Measurements from ENCODE around the gene FBN1. TPM values are rescaled to one million over a fixed set of nuclear protein-coding genes. Genes with fewer than 3 reads are reported as not detected.

The FBN1 gene
- polyA plus RNA-seq, 2 of the 4 experiments (the other 2 are of a cell fraction), result 6.3 to 9.4 TPM

DNA sequence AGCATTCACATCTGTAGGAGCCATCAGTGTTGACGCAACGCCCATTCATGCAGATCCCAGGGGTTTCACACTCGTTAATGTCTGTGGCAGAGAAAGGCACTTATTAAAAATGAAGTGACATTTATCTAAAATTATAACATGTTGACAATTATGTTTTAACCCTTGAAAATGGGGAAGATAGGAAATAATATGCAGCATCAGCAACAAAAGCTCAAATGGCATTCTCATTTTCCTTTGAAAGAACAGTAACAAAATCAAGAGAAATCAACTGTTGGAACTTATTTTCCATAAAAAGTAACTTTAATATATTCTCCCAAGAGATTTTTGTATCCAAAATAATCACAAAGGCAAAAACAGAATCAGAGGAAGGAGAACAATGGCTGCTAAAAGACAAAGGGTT lies 140.4 kb downstream of the FBN1 start:
- Histone ChIP-seq H3K4me3 (no peak overlapping the region), H3K4me2 (no peak overlapping the region), H3K27ac (no peak overlapping the region), H3K4me1 (no peaks in the 10 kb centered on the region), H3K9me3 (no peaks in the 10 kb centered on the region)
- no peak for ATAC-seq
- POLR2A ChIA-PET, result no interaction called here
- TF ChIP-seq MAFK (IDR thresholded peaks at IDR 0.05; ENCODE audit: partially characterized antibody) (peak; percentile 56), RFX5 (IDR thresholded peaks at IDR 0.05) (no peak)
- 88% methylated on average over 3 of the region's 3 CpGs for WGBS (ENCODE audit: missing lambda C conversion rate)
- FAIRE-seq, result no peak
- DNase-seq (ENCODE audit: low read depth in 1 of 2, low spot score in 1 of 2), result no peak
- CTCF ChIA-PET, result no interaction called here

DNA sequence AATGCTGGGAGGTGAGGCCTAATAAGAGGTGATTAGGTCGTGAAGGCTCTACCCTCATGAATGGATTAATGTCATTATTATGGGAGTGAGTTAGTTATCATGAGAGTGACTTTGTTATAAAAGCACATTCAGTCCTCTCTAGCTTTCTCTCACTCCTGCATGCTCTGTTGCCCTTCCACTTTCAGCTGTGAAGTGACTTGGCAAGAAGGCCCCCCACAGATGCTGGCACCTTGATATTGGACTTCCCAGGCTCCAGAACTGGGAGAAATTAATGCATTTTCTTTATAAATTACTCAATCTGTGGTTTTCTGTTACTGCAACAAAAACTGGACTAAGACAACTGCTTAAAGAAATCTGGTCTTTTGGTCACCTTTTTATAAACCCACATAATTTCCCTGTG lies 144.3 kb downstream of the FBN1 start:
- H3K27ac ChIP-seq, result no peak overlapping the region
- H3K4me3 ChIP-seq, result no peak overlapping the region
- H3K4me2 ChIP-seq, result no peak overlapping the region
- 25% methylated on average over 1 of the region's 1 CpG for WGBS (ENCODE audit: missing lambda C conversion rate)
- H3K9me3 ChIP-seq, result no peaks in the 10 kb centered on the region
- TF ChIP-seq ZSCAN20 (CRISPR knock-in tag; IDR thresholded peaks at IDR 0.05) (no peak), HOXA7 (CRISPR knock-in tag; IDR thresholded peaks at IDR 0.05) (no peak), KDM1A (IDR thresholded peaks at IDR 0.05; ENCODE audit: low read depth) (no peak), TP53 (CRISPR knock-in tag; IDR thresholded peaks at IDR 0.05) (no peak), CEBPB (IDR thresholded peaks at IDR 0.05) (no peak), FOSL2 (IDR thresholded peaks at IDR 0.05) (no peak), FOSL2 (CRISPR knock-in tag; IDR thresholded peaks at IDR 0.05) (no peak), CHD2 (IDR thresholded peaks at IDR 0.05; ENCODE audit: low read length, partially characterized antibody) (no peak), EP300 (IDR thresholded peaks at IDR 0.05) (no peak), FOXS1 (CRISPR knock-in tag; IDR thresholded peaks at IDR 0.05) (no peak), FOSB (CRISPR knock-in tag; IDR thresholded peaks at IDR 0.05) (no peak)
- TF ChIP-seq, protein P1, sequence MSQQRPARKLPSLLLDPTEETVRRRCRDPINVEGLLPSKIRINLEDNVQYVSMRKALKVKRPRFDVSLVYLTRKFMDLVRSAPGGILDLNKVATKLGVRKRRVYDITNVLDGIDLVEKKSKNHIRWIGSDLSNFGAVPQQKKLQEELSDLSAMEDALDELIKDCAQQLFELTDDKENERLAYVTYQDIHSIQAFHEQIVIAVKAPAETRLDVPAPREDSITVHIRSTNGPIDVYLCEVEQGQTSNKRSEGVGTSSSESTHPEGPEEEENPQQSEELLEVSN (IDR thresholded peaks at IDR 0.05; ENCODE audit: borderline replicate concordance, low read depth), result no peak
- TF ChIP-seq, protein P2, sequence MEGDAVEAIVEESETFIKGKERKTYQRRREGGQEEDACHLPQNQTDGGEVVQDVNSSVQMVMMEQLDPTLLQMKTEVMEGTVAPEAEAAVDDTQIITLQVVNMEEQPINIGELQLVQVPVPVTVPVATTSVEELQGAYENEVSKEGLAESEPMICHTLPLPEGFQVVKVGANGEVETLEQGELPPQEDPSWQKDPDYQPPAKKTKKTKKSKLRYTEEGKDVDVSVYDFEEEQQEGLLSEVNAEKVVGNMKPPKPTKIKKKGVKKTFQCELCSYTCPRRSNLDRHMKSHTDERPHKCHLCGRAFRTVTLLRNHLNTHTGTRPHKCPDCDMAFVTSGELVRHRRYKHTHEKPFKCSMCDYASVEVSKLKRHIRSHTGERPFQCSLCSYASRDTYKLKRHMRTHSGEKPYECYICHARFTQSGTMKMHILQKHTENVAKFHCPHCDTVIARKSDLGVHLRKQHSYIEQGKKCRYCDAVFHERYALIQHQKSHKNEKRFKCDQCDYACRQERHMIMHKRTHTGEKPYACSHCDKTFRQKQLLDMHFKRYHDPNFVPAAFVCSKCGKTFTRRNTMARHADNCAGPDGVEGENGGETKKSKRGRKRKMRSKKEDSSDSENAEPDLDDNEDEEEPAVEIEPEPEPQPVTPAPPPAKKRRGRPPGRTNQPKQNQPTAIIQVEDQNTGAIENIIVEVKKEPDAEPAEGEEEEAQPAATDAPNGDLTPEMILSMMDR (IDR thresholded peaks at IDR 0.05), result no peak
- TF ChIP-seq, protein P3, sequence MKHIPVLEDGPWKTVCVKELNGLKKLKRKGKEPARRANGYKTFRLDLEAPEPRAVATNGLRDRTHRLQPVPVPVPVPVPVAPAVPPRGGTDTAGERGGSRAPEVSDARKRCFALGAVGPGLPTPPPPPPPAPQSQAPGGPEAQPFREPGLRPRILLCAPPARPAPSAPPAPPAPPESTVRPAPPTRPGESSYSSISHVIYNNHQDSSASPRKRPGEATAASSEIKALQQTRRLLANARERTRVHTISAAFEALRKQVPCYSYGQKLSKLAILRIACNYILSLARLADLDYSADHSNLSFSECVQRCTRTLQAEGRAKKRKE (CRISPR knock-in tag; IDR thresholded peaks at IDR 0.05; ENCODE audit: low read depth), result no peak
- FAIRE-seq, result no peak
- ATAC-seq, result no peak
- CTCF ChIA-PET, result interaction anchor here (1.3 kb wide), 1 partner anchor 143 kb away, joined by 3 read pairs; no protein-coding TSS in a partner anchor
- H3K4me1 ChIP-seq, result no peaks in the 10 kb centered on the region
- POLR2A ChIA-PET, result no interaction called here
- DNase-seq (ENCODE audit: low read depth in 1 of 2, low spot score in 1 of 2), result no peak

DNA sequence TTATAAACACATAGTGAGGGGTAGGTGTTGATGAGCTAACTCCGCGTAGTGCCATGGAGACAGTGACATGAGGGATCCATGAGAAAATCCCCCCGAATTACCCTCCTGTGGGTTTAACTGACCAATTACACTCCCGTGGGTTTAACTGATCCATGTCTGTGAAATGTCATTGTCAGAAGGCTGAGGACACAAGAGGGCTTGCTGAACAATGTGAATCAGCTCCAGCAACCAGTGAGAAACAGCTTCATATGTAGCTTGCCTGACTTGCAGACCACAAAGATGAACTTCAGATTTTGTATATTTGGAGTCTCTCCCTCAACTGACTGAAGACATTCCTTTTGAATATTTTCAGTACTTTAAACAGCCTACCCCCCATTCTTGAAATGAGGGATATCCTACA lies 144.9 kb downstream of the FBN1 start:
- ATAC-seq (no peak), FAIRE-seq (no peak), DNase-seq (ENCODE audit: low read depth in 1 of 2, low spot score in 1 of 2) (no peak)
- Histone ChIP-seq H3K4me3 (no peak overlapping the region), H3K27ac (no peak overlapping the region), H3K4me2 (no peak overlapping the region), H3K4me1 (no peaks in the 10 kb centered on the region), H3K9me3 (no peaks in the 10 kb centered on the region)
- TF ChIP-seq SREBF2 (IDR thresholded peaks at IDR 0.05), result no peak
- no peak for TF ChIP-seq PHF8 (IDR thresholded peaks at IDR 0.05; ENCODE audit: borderline replicate concordance, low read depth)
- TF ChIP-seq CHD2 (IDR thresholded peaks at IDR 0.05; ENCODE audit: low read length, partially characterized antibody), result no peak
- no peak for TF ChIP-seq KDM5A (IDR thresholded peaks at IDR 0.05)
- TF ChIP-seq RARB (CRISPR knock-in tag; IDR thresholded peaks at IDR 0.05), result no peak
- no peak for TF ChIP-seq NPAS2 (CRISPR knock-in tag; IDR thresholded peaks at IDR 0.05; ENCODE audit: borderline replicate concordance)
- TF ChIP-seq FOXS1 (CRISPR knock-in tag; IDR thresholded peaks at IDR 0.05), result no peak
- TF ChIP-seq ESRRA (IDR thresholded peaks at IDR 0.05; ENCODE audit: borderline replicate concordance, low read length), result no peak
- TF ChIP-seq CEBPB (IDR thresholded peaks at IDR 0.05), result no peak
- TF ChIP-seq, protein P4, sequence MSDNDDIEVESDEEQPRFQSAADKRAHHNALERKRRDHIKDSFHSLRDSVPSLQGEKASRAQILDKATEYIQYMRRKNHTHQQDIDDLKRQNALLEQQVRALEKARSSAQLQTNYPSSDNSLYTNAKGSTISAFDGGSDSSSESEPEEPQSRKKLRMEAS (IDR thresholded peaks at IDR 0.05), result no peak
- TF ChIP-seq HOXA7 (CRISPR knock-in tag; IDR thresholded peaks at IDR 0.05), result no peak
- no peak for TF ChIP-seq RFX5 (IDR thresholded peaks at IDR 0.05)
- no peak for TF ChIP-seq NR3C1 (IDR thresholded peaks at IDR 0.05)
- TF ChIP-seq HOXB5 (CRISPR knock-in tag; IDR thresholded peaks at IDR 0.05), result no peak
- no peak for TF ChIP-seq TP53 (CRISPR knock-in tag; IDR thresholded peaks at IDR 0.05)
- TF ChIP-seq FOSB (CRISPR knock-in tag; IDR thresholded peaks at IDR 0.05), result no peak
- no peak for TF ChIP-seq BHLHE40 (IDR thresholded peaks at IDR 0.05; ENCODE audit: low read depth, low read length)
- TF ChIP-seq, protein P3 (CRISPR knock-in tag; IDR thresholded peaks at IDR 0.05; ENCODE audit: low read depth), result no peak
- 68% methylated on average over 4 of the region's 4 CpGs for WGBS (ENCODE audit: missing lambda C conversion rate)
- ChIA-PET POLR2A (no interaction called here), CTCF (interaction anchor here (1.3 kb wide), 1 partner anchor 142 kb away, joined by 3 read pairs; no protein-coding TSS in a partner anchor)
